GM19397 (cell line): ENCODE results near the gene CDC42BPA.
"Not testable (repeated sequence)": the region's sequence is repeated elsewhere in the genome, so short reads cannot be mapped to it uniquely, and the experiment has no call there.

ENCODE experiments used
- ATAC-seq: cut with Tn5 transposase; IDR thresholded peaks from one replicate; pipeline ENCODE4 v1.9.1; 2021; ENCODE audit warnings: mild to moderate bottlenecking, moderate library complexity; ENCODE audit not compliant: unreplicated experiment

Gene CDC42BPA

DNA sequence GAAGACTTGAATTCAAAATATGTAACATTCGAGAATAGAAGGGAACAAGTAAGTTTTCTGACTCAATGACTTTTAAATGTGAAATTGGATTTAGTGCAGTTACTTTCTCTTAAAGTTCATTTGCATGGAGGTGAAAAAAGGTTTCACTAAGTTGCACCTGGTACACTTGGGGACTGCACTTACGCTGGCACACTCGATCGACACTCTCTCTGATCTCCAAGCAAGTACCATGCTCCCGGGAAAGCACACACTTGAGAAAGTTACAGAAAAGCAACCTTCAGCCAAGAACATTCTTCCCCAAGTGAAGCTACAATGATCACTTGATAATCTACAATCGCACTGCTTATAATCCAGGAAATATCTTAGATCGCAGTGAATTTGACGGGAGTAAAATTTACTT, 315.1 kb downstream of the CDC42BPA start:
- no peak for ATAC-seq

DNA sequence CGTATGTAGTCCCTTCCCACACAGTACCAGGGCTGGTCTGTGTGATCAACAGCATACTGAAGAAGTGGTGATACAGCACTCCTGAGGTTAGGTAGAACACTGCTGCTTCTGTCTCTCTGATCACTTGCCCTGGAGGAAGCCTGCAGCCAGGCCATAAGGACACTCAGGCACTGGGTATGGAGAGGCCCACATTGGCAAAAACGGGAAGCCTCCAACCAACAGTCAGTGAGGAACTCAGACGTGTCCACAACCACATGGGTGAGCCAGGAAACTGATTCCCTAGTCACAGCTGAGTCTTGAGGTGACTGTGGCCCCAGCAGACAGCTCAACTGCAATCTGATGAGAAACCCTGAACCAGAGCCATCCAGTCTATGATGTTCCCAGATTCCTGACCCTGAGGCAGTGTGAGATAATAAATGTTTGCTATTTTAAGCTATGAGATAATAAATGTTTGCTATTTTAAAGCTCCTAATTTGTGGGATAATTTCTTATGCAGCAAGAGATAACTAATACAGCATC, 315.7 kb downstream of the CDC42BPA start:
- no peak for ATAC-seq

DNA sequence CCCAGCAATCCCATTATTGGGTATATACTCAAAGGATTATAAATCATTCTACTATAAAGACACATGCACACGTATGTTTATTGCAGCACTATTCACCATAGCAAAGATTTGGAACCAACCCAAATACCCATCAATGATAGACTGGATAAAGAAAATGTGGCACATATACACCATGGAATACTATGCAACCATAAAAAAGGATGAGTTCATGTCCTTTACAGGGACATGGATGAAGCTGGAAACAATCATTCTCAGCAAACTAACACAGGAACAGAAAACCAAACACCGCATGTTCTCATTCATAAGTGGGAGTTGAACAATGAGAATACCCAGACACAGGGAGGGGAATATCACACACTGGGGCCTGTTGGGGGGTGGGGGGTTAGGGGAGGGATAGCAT, 318.7 kb downstream of the CDC42BPA start:
- not testable (repeated sequence) for ATAC-seq

DNA sequence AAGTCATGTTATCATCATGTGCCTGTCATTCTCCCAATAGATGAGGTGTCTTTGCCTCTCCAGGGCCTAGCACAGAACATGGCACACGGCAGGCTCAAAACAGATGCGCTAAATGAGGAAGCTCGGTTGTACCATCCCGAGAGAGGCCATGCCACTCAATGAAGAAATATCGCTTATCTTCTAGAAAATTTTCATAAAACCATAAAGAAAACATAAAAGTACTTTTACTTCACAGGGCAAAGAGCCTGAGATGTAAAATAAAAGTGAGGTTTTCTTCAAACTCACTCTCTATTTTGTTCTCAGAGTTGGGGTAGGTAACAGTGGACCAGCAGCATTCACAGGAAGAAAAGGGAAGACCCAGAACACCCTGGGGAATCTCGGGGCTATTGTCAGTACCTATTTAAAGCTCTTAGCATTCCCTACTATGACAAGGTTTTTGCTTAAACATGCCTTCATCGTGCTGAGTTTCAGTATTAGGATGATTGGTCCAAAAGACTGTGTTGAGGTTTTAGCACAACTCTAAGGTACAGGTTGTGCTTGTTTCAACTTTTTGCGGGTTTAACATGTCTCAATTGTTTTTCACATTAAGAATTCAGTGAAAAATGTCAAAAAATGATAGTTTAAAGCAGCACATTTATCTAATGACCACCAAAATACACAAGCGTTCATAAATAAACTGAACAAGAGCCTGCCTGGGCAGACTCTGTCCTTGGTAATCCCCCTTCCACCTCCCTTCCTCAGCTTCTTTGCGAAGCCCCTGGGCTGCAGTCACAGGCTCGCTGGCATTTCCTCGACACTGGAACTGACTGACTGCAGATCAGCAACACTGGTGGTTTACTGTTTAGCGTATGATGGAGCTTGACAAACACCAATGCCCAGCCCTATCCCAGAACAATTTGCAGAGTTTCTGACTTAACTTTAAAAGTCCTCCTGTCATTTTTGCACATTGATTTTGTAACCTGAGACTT, 322.6 kb downstream of the CDC42BPA start:
- ATAC-seq, result peak; percentile 85

DNA sequence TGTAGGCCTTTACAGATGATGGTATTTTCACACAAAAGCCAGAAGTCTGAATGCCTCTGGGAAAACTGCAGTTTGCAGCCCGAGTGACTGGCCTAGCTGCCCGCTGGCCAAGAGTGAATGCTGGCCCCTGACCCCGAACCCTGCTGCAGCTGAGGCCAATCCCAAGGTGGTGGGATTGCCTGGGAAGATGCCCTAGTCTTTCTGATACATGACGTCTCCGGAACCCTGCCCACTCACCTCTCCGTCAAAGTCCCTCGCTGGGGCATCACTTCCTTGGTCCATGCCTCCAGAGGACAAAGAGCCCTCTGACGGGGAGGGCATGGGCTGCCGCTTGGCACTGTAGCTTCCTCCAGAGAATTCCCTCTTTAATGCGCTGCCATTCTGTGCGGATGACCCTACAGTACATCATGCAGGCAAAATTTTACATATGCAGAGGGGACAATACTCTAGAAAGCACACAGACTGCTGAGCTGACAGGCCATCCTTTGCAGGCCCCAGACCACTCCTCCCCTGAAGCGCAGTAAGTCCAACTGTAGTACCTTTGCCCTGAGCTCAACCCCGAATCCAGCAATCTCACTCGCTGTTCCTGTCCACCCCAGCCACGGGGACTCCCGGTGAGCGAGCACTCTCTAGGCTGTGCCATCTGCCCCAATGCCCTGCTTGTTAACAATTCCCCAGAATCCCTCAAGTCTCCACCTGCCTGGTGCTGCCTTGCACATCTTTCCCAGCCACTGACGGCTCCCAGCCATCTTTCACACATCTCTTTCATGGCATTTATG, 323.5 kb downstream of the CDC42BPA start:
- ATAC-seq, result peak; percentile 8

DNA sequence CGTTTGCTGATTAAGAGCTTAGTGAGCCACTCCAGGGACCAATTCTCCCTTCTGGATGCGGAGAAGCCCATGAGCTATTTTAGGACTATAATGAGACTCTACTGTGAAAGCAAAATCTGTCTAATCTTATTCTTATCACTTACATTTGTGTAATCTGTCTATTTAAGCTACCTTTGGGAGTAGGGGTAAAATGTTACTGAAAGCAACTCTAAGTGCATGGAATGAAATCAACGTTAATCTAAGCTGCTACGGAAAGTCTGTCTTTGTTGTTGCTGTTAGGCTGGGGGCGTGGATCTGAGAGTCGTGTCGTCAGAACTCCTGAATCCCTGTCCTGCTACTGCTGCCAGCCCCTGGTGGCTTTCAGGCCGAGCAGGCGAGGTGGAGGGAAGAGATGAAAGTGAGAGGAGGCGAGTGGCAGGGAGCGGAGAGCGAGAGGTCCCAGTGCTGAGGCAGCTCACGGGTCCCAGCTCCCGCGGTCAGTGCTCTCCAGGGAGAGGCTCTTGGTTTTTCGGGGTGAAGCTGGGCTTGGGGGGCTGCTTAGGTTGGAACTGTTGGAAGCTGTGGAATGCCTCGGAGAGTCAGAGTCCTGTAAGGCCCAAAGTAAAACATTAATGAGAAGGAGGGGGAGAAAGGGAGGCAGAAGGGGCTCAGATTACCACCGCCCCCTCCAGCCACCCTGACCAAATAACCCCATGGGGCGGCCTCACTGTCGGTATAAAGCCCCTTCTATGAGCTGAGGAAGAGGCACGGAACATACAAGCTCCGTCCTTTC, 324.3 kb downstream of the CDC42BPA start:
- ATAC-seq, result no peak

DNA sequence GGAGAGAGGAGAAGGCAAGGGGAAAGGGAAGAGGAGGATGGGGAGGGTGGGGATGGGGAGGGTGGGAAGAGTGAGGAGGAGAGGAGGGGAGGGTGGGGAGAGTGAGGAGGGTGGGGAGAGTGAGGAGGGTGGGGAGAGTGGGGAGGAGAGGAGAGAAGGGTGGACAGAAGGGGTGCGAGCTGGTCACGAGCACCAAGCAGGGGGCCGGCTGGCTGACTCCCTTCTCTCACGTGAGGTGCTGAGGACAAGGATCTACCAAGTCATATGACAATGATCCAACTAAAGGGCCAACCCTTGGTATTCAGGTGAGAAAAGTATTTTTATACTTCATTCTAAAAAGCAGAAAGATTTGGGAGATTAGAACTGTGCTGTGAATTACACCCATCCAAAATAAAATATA, 326.4 kb downstream of the CDC42BPA start:
- no peak for ATAC-seq

DNA sequence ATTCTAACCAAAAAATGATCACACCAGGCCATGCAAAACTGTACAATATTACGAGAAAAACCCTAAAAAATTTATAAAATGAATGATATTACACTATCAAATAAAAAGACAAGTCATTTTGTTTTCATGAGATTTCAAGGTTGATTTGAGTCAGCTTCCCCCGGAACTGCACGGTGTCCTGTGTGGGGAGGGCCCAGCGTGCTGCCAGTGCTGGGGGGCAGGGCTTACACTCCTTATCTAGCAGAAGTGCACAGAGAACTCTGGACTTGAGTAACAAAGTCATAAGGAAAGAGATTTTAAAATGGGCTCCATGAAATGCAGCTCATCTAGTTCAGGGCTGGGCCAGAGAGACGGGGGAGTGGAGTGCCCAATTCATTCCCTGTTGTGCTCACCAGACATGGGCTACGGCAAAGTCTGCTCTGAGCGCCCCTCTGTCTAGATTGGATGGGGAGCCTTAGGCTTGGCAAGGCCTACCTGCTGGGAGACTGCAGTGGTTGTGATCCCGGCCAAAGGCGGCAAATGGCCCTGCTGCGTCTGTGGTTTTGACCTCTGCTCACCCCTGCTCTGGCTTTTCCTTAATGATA, 328.1 kb downstream of the CDC42BPA start:
- ATAC-seq, result no peak

DNA sequence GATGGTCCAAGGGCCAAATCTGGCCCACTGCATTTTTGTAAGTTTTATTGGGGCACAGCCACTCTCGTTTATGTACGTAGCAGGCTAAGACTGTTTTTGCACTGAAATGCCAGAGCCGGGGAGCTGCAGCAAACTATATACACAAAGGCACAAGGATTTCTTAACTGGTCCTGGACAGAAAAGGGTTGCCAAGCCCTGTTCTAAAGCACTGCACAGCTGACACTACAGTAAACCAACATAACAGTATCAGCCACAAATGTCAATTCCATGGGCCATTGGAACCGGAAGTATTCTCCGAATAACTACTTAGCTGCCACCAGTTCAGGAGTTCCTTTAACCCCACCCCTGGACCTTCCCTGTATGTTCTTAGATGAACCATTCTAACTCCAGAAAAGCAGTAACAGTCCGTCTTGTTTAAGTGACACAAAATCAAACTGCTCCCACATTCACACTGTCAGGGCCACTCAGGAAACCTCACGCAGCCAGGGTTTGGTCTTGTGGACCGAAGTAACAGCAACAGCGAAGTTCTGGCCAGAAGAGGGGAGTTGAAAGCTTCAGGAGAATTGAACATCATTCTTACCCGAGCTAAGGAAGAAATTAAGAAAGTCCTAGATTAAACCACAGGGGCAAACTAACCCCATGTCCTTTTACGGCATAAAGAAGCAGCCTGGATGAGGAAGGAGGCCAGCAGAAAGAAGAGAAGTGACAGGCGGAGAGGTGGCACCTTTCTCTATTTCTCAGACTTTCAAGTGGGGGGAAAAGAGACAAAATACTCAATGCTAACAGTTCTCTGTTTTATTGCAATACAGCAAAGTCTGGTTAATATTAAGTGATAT, 329.0 kb downstream of the CDC42BPA start:
- no peak for ATAC-seq

DNA sequence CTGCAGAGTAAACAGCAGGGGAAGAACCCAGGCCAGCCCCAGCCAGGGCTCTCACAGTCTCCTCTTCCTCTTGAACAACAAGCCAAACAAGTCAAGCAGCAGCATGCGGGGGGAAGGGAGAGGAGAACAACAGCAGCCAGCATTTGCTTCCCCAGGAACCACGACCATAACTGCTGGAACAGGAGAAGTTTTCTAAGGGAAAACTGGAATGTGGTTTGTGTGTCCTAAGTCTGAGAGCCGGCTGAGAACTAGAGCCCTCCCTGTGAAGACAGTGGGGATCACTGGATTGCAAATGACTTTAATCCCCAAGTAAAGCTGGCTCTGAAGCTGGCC, 330.0 kb downstream of the CDC42BPA start:
- ATAC-seq, result no peak

DNA sequence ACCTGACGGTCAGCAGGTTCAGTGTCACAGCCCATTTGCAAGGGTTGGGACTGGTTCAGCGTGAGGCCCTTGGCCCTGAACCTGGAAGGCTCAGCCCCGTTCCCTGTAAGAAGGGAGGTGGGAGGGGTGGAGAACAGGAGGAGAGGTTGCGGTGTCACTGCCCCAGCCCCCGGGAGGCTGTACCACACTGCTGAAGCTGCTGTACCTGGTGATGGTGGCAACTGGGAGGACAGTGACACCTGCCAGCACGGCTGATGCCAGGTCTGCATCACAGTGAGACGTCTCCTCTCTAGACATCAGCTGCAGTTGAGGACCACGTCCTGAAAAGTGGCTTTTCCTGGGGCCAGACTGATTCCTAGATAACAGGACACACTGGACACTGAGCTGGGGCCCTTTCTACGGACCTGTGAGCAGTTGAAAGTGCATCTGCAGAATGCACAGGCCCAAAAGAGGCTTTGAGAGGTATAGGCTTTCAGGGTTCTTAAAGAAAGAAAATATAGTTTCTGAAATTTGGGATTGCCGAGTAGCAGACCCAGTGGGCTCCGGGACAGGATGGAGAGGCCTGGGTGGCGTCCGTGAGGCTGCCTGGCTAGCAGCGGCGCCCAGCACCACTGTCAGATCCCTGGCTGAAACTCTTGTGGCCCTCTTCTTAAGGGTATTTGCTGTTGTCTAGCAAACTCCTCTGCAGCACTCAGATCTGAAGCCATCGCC, 330.5 kb downstream of the CDC42BPA start:
- ATAC-seq, result no peak

DNA sequence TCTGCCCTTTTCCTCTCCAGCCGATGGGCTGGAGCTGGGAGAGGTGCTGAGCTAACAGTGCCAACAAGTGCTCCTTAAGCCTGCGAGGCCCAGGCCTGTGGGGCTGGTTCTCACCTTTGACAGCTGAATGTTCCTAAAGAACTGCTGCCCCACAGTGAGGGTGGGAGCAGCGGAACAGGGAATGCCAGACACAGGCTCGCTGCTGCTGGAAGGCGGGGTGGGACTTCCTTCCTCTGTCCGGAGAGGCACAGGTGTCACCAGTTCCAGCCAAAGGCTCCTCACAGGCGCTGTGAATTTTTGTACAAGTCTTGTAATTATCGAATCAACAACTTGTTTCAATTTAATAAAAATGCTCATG, 331.1 kb downstream of the CDC42BPA start:
- ATAC-seq, result no peak

DNA sequence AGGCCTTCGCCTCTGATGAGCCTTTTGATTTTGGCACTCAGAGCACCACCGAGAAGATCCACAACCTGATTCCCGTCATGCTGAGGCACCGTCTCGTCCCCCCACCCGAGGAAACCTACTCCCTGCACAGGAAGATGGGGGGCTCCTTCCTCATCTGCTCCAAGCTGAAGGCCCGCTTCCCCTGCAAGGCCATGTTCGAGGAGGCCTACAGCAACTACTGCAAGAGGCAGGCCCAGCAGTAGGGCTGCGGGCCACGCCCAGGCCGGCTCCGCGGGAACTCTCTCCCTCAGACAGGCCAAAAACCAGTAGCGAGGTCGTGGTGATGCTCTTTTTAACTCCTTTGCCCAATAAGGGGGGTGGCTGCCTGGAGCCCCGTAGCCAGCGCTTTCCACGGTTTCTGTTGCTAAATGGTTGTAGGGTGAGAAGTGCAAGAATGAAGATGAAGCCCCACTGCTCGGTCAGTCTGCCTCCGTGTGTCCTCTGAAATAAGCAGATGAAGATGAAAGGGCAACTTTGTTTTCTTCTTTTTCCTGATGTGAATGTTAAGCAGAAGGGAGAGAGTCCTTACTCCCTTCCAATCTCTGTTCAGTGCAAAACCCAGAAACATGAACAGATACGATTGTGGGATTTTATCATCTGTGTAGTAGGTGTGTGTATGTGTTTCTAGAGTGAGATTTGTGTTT, 331.7 kb downstream of the CDC42BPA start:
- ATAC-seq, result no peak

DNA sequence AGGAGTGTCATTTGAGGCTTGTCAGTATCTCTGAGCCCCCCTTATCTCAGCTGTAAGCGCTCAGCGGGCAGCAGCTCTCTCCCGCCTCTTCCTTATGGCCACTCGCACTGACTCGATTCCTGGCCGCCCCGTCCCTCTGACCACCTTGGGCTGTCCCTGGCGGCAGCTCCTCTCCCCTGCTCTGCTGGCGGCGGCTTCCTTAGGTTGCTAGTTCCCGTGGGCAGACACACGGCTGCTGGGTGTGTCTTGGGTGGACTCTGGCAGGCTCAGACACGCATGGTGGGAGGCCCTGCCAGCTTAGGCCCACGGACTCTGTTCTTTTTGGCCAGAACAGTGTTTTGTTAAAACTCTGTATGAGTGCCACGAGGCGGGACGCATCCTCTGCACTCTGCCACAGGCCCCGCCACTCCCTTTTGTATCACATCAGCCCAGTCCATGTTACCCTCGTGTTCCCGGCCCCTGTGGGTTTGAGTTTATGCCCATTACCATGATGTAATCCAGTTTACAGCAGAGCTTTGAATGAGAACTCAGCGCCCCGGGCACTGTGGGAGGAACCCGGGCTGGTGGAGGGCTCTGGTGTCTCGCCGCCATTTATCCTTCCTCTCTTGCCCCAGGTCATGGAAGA, 332.3 kb downstream of the CDC42BPA start:
- ATAC-seq, result no peak

DNA sequence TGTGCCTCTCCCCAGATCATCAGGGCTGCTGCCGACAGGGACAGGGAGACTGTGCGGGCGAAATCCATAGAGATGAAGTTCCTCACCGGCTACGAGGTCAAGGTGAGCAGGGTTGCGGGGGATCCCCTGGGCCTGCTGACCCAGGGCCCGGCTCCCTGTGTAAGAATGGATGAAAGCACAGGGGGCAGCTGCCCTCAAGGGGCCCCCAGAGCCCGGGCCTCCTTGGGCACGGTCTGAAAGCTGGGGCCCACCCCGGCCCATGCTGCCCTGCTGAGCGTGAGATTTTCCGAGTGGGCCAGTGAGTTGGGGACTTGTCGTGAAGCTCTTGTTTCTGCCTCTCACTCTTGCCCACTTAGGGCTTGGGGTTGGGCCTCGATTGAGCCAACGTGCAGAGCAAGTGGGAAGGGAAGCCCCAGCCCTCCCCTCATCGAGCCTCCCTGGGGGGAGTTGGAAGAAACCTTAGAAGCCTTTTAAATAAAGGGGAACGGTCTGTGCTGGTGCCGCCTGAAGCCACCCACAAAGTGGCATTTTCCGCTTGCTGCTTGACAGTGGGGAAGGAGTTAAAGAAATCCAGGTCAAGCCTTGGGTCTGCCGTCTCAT, 333.0 kb downstream of the CDC42BPA start:
- no peak for ATAC-seq

DNA sequence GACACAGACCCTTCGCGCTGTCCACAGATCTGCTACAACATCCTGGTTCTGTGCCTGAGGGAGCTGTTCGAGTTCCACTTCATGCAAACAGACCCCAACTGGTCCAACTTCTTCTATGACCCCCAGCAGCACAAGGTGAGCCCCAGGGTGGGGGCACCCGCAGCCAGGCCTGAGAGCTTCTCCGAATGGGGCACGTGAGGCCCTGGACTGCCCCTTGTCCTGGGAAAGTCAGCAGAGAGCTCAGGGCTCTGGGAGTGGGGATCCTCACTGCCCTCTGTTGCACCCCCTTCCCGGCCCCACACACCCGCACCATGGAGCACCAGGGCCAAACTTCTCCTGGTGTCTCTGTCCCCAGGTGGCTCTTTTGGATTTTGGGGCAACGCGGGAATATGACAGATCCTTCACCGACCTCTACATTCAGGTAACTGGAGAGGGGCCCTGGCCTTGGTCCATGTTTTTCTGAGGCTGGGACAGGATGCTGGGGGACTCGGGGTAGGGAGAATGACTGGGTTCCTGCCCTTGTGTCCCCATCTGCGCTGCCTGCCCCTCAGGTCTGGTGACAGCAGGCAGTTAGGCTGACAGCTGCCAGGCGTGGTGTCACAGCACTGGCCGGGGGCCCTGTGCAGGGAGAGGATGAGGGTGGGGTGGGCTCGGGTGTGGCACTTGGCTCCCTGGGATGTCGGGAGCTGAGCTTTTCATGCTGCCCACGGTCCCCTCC, 333.6 kb downstream of the CDC42BPA start:
- ATAC-seq, result no peak

DNA sequence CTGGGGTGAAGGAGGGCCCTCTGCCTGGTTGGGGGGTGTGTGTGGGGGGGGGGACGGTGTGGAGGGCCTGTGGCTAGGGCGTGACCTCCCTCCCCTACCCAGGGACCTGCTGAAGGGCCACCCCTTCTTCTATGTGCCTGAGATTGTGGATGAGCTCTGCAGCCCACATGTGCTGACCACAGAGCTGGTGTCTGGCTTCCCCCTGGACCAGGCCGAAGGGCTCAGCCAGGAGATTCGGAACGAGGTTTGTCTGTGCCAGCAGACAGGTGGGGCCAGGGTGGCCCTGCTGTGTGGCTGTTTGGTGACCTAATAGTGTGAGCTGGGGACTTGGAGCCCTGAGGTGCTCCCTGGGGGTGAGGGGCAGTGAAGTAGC, 334.3 kb downstream of the CDC42BPA start:
- no peak for ATAC-seq
